Adrenal gland (tissue), 12 donors: ENCODE results near the gene FBLN1. TPM values are rescaled to one million over a fixed set of nuclear protein-coding genes. Genes with fewer than 3 reads are reported as not detected.
A peak's percentile ranks its signal among the peaks of the same experiment; 100 is the strongest.

Experiments used
- DNase-seq, 7 donors: peaks; one replicate each; pipeline ENCODE4 v3.0.0-alpha.2; 2019 to 2020
- H3K27ac ChIP-seq, 5 donors: fragments of 200-600 bp; sonication (generic) in 4 of 5; 1 replicate in 3 of 5; 2 replicates in 2 of 5; pipeline versions ENCODE4 v1.5.1 to v1.8.0; 2016 to 2020; ENCODE audit warnings: mild to moderate bottlenecking in 1 of 5
- H3K27me3 ChIP-seq: fragments of 200-600 bp; 2 replicates; pipeline ENCODE4 v1.8.0; 2021
- H3K36me3 ChIP-seq, 2 donors: fragments of 200-600 bp; replicated peaks in 1 of 2; 1 replicate in 1 of 2; 2 replicates in 1 of 2; pipeline versions ENCODE4 v1.5.1 to v1.8.0; 2018 to 2022
- H3K4me1 ChIP-seq, 2 donors: fragments of 200-600 bp; replicated peaks in 1 of 2; 1 replicate in 1 of 2; 2 replicates in 1 of 2; pipeline versions ENCODE4 v1.5.1 to v1.8.0; 2018 to 2021
- H3K4me3 ChIP-seq, 4 donors: fragments of 200-600 bp; sonication (generic) in 3 of 4; one replicate each; pipeline ENCODE4 v1.5.1; 2016 to 2018
- H3K9me3 ChIP-seq, 3 donors: fragments of 200-600 bp; sonication (generic) in 1 of 3; replicated peaks in 1 of 3; 1 replicate in 2 of 3; 2 replicates in 1 of 3; pipeline versions ENCODE4 v1.5.1 to v1.8.0; 2016 to 2021
- POLR2A ChIP-seq, 2 donors: fragments of 450-650 bp; IDR thresholded peaks; one replicate each; pipeline ENCODE4 v1.6.1; 2017; ENCODE audit warnings: antibody characterized with exemption in 2 of 2, mild to moderate bottlenecking in 2 of 2, moderate library complexity in 1 of 2
- WGBS, 4 donors: extraction: QIAGEN DNeasy Blood & Tissue Kit in 2 of 4; methylation state at CpG; one replicate each; pipeline versions ENCODE4 v1.1.5 to v1.1.7; 2013 to 2017; 5-methylcytosine and 5-hydroxymethylcytosine counted together
- intact Hi-C, 2 donors: fragments of 100-400 bp; cut with DNase I; formaldehyde crosslinking; loops; one replicate each; pipeline versions ENCODE4 v1.14.1 to v1.15.0; 2022 to 2023
- polyA plus RNA-seq, 3 donors: library from polyadenylated mRNA; stranded (reverse); fragments of 200-250 nt in 2 of 3; fragments of 350-450 nt in 1 of 3; fragmentation: Illumina TruSeq in 1 of 3; extraction: RNeasy Lipid Tissue Mini Kit (QIAGEN cat#74804) in 1 of 3; gene quantifications; one replicate each; pipeline ENCODE4 v1.2.3, GENCODE V29; 2013 to 2014
- total RNA-seq, 9 donors: library from RNA; depleted of rRNA in 4 of 9; stranded (reverse); fragments of >200 nt in 4 of 9; fragments of 120-200 nt in 1 of 9; fragmentation: NEBNext Ultra II Directional in 1 of 9; extraction: Animal tissue kit (Norgen Biotek cat#: 25700) in 1 of 9; gene quantifications; one replicate each; pipeline versions ENCODE4 v1.1.0 to v1.2.4, GENCODE V29; 2013 to 2023
- TF ChIP-seq, protein P1 (sequence below), 6 experiments: fragments of 450-650 bp in 4 of 6; fragments of 200-600 bp in 2 of 6; sonication (generic) in 1 of 6; IDR thresholded peaks; 1 replicate in 5 of 6; 2 replicates in 1 of 6; pipeline versions ENCODE4 v1.5.1 to v1.8.0; 2016 to 2021; ENCODE audit warnings: antibody characterized with exemption in 6 of 6, mild to moderate bottlenecking in 2 of 6, moderate library complexity in 1 of 6
- donor health status: healthy with polysubstance abuse.
- donor health status: Bipolar disorder and iron deficiency.
- donor health status: DM: yes; HTN: yes; CAD: no.
- donor health status: DM: no; HTN: no; CAD: no.
- donor health status: DM: no; HTN: no; CAD: no.
- donor health status: DM: yes; HTN: yes; CAD: no.

The FBLN1 gene
- total and polyA plus RNA-seq, 12 donors: 13.0 to 387 (median 148) TPM

- no peaks in the 10 kb centered on the region for H3K9me3 ChIP-seq
- 54 to 71% (median 67%) methylated on average over 5 to 15 of the region's 15 CpGs for WGBS, 4 donors
- TF ChIP-seq, protein P1, sequence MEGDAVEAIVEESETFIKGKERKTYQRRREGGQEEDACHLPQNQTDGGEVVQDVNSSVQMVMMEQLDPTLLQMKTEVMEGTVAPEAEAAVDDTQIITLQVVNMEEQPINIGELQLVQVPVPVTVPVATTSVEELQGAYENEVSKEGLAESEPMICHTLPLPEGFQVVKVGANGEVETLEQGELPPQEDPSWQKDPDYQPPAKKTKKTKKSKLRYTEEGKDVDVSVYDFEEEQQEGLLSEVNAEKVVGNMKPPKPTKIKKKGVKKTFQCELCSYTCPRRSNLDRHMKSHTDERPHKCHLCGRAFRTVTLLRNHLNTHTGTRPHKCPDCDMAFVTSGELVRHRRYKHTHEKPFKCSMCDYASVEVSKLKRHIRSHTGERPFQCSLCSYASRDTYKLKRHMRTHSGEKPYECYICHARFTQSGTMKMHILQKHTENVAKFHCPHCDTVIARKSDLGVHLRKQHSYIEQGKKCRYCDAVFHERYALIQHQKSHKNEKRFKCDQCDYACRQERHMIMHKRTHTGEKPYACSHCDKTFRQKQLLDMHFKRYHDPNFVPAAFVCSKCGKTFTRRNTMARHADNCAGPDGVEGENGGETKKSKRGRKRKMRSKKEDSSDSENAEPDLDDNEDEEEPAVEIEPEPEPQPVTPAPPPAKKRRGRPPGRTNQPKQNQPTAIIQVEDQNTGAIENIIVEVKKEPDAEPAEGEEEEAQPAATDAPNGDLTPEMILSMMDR (IDR thresholded peaks at IDR 0.05): no peak
- no peak for TF ChIP-seq POLR2A (IDR thresholded peaks at IDR 0.05)
- intact Hi-C loops: no loop called here
- H3K4me1 ChIP-seq: no peaks in the 10 kb centered on the region
- H3K36me3 ChIP-seq: no peaks in the 10 kb centered on the region
- no peak for DNase-seq
- H3K4me3 ChIP-seq: no peak overlapping the region
- peak overlapping the region in 2 of 5 donors; percentile 15 to 56 for H3K27ac ChIP-seq
- no peaks in the 10 kb centered on the region for H3K27me3 ChIP-seq
Measured at GRCh38 chr22:45612940-45613339, 110.3 kb downstream of the FBLN1 start.

GRCh38 chr22:45615364-45615763 is 112.7 kb downstream of the FBLN1 start:
- TF ChIP-seq, protein P1 (IDR thresholded peaks at IDR 0.05): no peak
- no peak for TF ChIP-seq POLR2A (IDR thresholded peaks at IDR 0.05)
- Histone ChIP-seq H3K4me1 (no peaks in the 10 kb centered on the region), H3K36me3 (no peaks in the 10 kb centered on the region), H3K9me3 (no peaks in the 10 kb centered on the region), H3K27ac (no peak overlapping the region), H3K27me3 (no peaks in the 10 kb centered on the region), H3K4me3 (no peak overlapping the region)
- intact Hi-C loops: no loop called here
- 67 to 83% (median 80%) methylated on average over 3 of the region's 3 CpGs for WGBS, 4 donors
- DNase-seq: no peak

- intact Hi-C loops: no loop called here
- Histone ChIP-seq H3K9me3 (no peaks in the 10 kb centered on the region), H3K4me1 (no peaks in the 10 kb centered on the region), H3K27ac (no peak overlapping the region), H3K4me3 (no peak overlapping the region), H3K36me3 (no peaks in the 10 kb centered on the region), H3K27me3 (no peaks in the 10 kb centered on the region)
- no peak for TF ChIP-seq POLR2A (IDR thresholded peaks at IDR 0.05)
- TF ChIP-seq, protein P1 (IDR thresholded peaks at IDR 0.05): no peak
- DNase-seq: no peak
- 85 to 92% (median 89%) methylated on average over 2 of the region's 2 CpGs for WGBS, 4 donors
Measured at GRCh38 chr22:45616432-45616831, 113.7 kb downstream of the FBLN1 start.

DNA sequence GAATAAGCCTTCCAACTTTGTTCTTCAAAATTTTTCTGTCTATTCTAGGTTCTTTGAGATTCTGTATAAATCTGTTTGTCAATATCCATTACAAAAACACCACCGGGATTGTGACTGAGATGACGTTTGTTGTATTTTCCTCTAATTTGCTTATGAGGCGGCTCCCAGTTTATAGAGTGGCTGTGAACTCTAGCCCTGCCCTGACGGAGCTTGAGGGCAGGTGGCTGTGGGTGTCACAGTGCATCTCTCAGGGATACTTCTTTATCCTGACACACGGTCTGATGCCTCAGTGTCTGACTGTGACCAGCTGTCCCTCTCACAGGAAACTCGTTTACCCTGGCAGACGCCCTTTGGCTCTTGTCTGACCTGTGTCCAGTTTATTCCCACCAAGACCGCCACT is 115.3 kb downstream of the FBLN1 start:
- DNase-seq: no peak
- Histone ChIP-seq H3K4me1 (no peaks in the 10 kb centered on the region), H3K36me3 (no peaks in the 10 kb centered on the region), H3K27me3 (no peaks in the 10 kb centered on the region), H3K27ac (no peak overlapping the region), H3K4me3 (no peak overlapping the region), H3K9me3 (no peaks in the 10 kb centered on the region)
- intact Hi-C loops: no loop called here
- TF ChIP-seq POLR2A (IDR thresholded peaks at IDR 0.05): no peak
- TF ChIP-seq, protein P1 (IDR thresholded peaks at IDR 0.05): no peak
- WGBS, 4 donors: 67 to 80% (median 73%) methylated on average over 4 to 8 of the region's 8 CpGs
